Vein endothelial cell (primary cell): ENCODE results near the gene GMFB. TPM values are rescaled to one million over a fixed set of nuclear protein-coding genes. Genes with fewer than 3 reads are reported as not detected.

ENCODE experiments used
- total RNA-seq: library from RNA; depleted of rRNA; stranded (reverse); fragments of >200 nt; gene quantifications from 2 replicates; pipeline ENCODE4 v1.2.3, GENCODE V29; 2012

GMFB gene
- 62.1 and 84.7 TPM in 2 replicates for total RNA-seq

DNA sequence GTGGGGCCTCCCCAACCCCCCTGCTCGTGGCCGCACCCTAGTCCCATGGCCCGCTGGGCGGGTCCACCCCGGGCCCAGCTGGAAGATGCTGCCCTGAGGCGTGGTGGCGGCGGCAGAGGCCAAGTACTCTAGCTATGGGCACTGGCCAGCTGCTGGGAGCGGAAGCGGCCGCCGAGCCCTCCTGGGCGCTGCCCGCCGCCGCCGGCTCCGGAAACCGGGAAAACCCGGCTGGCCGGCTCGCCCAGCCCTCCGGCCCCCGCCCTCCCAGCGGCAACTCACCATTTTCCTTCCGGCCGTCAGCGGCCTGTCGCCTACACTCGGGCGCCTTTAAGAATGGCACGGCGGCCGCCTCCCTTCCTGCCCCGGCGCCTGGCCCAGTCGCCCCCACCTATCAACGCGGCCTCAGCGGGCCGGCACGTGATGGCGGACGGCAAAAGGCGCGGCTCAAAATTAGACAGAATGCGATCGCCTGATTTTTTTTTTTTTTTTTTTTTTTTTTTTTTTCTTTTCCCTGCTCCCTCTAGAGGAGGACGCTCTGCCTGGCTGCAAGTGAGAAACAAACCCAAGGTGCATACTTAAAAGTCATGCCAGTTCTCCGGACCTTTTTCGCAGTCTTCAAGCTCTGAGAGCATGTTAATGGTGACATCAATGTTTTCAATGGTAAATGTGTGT is at the start of gene GMFB:
Gene GMFB, minus strand, starts transcription at position 335 of the 672 bp plus-strand sequence. Its CDS starts 53 bp downstream, at position 282.

DNA sequence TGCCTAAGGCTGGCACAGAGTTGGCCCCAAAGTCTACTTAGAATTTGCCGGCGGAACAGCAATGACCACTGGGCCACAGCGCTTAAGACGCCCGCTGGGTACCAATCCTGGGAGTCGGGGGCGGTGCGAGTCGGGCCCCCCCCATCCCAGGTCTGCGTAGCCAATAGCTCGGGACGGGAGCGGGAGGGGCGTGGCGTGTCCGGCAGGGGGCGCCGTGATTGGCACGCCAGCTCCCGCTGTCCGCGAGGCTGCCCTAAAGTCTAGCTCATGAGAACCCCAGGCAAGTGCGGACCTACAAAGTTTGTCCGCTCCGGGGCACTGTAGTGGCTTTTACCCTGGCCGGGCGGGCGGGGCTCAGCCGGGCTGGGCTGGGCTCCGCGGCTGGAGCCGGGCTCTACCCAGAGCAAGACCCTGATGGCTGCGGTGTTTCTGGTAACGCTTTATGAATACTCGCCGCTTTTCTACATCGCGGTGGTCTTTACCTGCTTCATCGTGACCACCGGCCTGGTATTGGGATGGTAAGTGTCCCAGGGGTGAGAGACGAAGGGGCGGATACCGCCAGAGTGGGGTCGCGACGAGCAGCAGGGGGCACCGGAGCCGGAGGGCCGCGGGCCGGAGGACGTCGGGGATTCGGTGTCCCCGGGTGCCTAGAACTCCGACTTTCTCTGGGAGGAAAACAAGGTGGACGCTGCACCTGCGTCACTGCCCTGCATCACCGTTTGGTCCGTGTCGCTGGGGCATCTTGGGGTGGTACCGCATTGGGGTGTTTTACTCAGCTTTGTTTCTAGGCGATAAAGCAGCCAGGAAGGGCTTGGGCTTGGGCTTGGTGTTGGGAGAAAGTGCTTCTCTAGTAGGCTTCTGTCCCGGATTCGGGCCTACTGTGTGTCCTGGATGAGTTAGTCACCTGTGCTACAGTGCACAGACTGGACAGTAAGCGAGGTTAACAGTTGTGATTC is 21.0 kb upstream of the GMFB start, which contains the start of gene CGRRF1:
Gene CGRRF1, plus strand, starts transcription at position 361 of the 956 bp plus-strand sequence. Its CDS starts 54 bp downstream, at position 415.

GRCh38 chr14:54440873-54441868 is 47.6 kb downstream of the GMFB start, which contains the start of gene CNIH1:
CNIH1 (minus strand) TSS chr14:54441374; CDS start chr14:54441327, 47 bp downstream.

Other genes with a start within 250 kb of the GMFB start
- gene CDKN3, start 92.0 kb downstream of the GMFB start, total RNA-seq = 22.5 and 40.1 TPM in 2 replicates
- 157 and 164 TPM in 2 replicates for gene CNIH1, start 47.6 kb downstream of the GMFB start, total RNA-seq
- 12.1 and 12.4 TPM in 2 replicates for gene CGRRF1, start 20.9 kb upstream of the GMFB start, total RNA-seq
- 54.9 and 79.0 TPM in 2 replicates for gene SAMD4A, start 78.1 kb upstream of the GMFB start, total RNA-seq